ENCODE data around the gene TRIB2.

TRIB2 gene

GRCh38 chr2:12716282-12717190, at the start of gene TRIB2:
TRIB2 (plus strand) TSS chr2:12716936; CDS start chr2:12718308, 1,372 bp downstream.
- peaks cover 4% of the 10 kb centered on the region for H3K4me1 ChIP-seq (ENCODE audit: low read length)

GRCh38 chr2:12669036-12669435, 47.7 kb upstream of the TRIB2 start:
- H3K4me3 ChIP-seq (ENCODE audit: low read length): no peak overlapping the region
- H3K79me2 ChIP-seq (ENCODE audit: low read length): no peaks in the 10 kb centered on the region

More at GRCh38 chr2:12716282-12717190, at the start of gene TRIB2:
- Histone ChIP-seq H3K27ac (ENCODE audit: low read length) (no peak within 1 kb of the TSS), H2AFZ (ENCODE audit: low read depth, low read length) (peak within 1 kb of the TSS; percentile 86), H3K4me2 (ENCODE audit: low read length) (peak within 1 kb of the TSS; percentile 93), H3K9ac (ENCODE audit: low read length) (peak within 1 kb of the TSS; percentile 74), H4K20me1 (ENCODE audit: insufficient read depth, low read length) (no peaks in the 10 kb centered on the region), H3K9me3 (ENCODE audit: insufficient read depth, low read length) (no peaks in the 10 kb centered on the region), H3K79me2 (ENCODE audit: low read length) (no peaks in the 10 kb centered on the region), H3K36me3 (replicated peaks; ENCODE audit: low read depth, low read length) (no peaks in the 10 kb centered on the region), H3K4me3 (ENCODE audit: low read length) (peak within 1 kb of the TSS; percentile 90), H3K27me3 (ENCODE audit: low read depth, low read length) (peaks cover 13% of the 10 kb centered on the region)
- TF ChIP-seq CTCF (IDR thresholded peaks at IDR 0.05; ENCODE audit: low read depth, low read length): no peak
- no peak for TF ChIP-seq EZH2phosphoT487 (IDR thresholded peaks at IDR 0.05; ENCODE audit: low read depth)

GRCh38 chr2:12672711-12673315, 43.9 kb upstream of the TRIB2 start:
- TF ChIP-seq CTCF (IDR thresholded peaks at IDR 0.05; ENCODE audit: low read depth, low read length) (no peak), EZH2phosphoT487 (IDR thresholded peaks at IDR 0.05; ENCODE audit: low read depth) (no peak)
- H3K4me1 ChIP-seq (ENCODE audit: low read length): no peaks in the 10 kb centered on the region
- H3K9me3 ChIP-seq (ENCODE audit: insufficient read depth, low read length): no peaks in the 10 kb centered on the region
- H3K27me3 ChIP-seq (ENCODE audit: low read depth, low read length): 0 out of 2 replicates have a peak, but pooled peaks cover 3% of the 10 kb centered on the region
- H4K20me1 ChIP-seq (ENCODE audit: insufficient read depth, low read length): no peaks in the 10 kb centered on the region
- H3K9ac ChIP-seq (ENCODE audit: low read length): no peak overlapping the region
- H3K27ac ChIP-seq (ENCODE audit: low read length): no peak overlapping the region
- no peak overlapping the region for H3K4me2 ChIP-seq (ENCODE audit: low read length)
- no peaks in the 10 kb centered on the region for H3K79me2 ChIP-seq (ENCODE audit: low read length)
- no peaks in the 10 kb centered on the region for H3K36me3 ChIP-seq (replicated peaks; ENCODE audit: low read depth, low read length)
- no peak overlapping the region for H3K4me3 ChIP-seq (ENCODE audit: low read length)
- no peak overlapping the region for H2AFZ ChIP-seq (ENCODE audit: low read depth, low read length)

More at GRCh38 chr2:12669036-12669435, 47.7 kb upstream of the TRIB2 start:
- no peak overlapping the region for H3K9ac ChIP-seq (ENCODE audit: low read length)
- no peaks in the 10 kb centered on the region for H3K4me1 ChIP-seq (ENCODE audit: low read length)
- H4K20me1 ChIP-seq (ENCODE audit: insufficient read depth, low read length): no peaks in the 10 kb centered on the region
- no peak overlapping the region for H2AFZ ChIP-seq (ENCODE audit: low read depth, low read length)
- peaks cover 5% of the 10 kb centered on the region; the same call in 1 of the 2 replicates for H3K27me3 ChIP-seq (ENCODE audit: low read depth, low read length)
- TF ChIP-seq EZH2phosphoT487 (IDR thresholded peaks at IDR 0.05; ENCODE audit: low read depth) (no peak), CTCF (IDR thresholded peaks at IDR 0.05; ENCODE audit: low read depth, low read length) (no peak)
- H3K36me3 ChIP-seq (replicated peaks; ENCODE audit: low read depth, low read length): no peaks in the 10 kb centered on the region
- H3K27ac ChIP-seq (ENCODE audit: low read length): no peak overlapping the region
- no peak overlapping the region for H3K4me2 ChIP-seq (ENCODE audit: low read length)
- peaks cover 8% of the 10 kb centered on the region; the same call in 1 of the 2 replicates for H3K9me3 ChIP-seq (ENCODE audit: insufficient read depth, low read length)

Measured in OCI-LY3 (cell line).